Neural progenitor cell (in vitro differentiated cells): ENCODE results near the gene TIMM9.

Experiments
- CTCF ChIP-seq: fragments of 200-600 bp; sonication (generic); IDR thresholded peaks from 2 replicates; pipeline ENCODE4 v1.5.1; 2017; ENCODE audit warnings: antibody characterized with exemption, mild to moderate bottlenecking
- EZH2 ChIP-seq: fragments of 200-600 bp; sonication (generic); IDR thresholded peaks from 2 replicates; pipeline ENCODE4 v1.6.1; 2017; ENCODE audit warnings: antibody characterized with exemption, mild to moderate bottlenecking, moderate library complexity

- TF ChIP-seq EZH2, result no peak
- no peak for TF ChIP-seq CTCF
Measured at GRCh38 chr14:58415636-58416547, 11.4 kb downstream of the TIMM9 start.
